ENCODE data around the gene FBP2.
"Not testable (repeated sequence)": the region's sequence is repeated elsewhere in the genome, so short reads cannot be mapped to it uniquely, and the experiment has no call there.

The FBP2 gene

DNA sequence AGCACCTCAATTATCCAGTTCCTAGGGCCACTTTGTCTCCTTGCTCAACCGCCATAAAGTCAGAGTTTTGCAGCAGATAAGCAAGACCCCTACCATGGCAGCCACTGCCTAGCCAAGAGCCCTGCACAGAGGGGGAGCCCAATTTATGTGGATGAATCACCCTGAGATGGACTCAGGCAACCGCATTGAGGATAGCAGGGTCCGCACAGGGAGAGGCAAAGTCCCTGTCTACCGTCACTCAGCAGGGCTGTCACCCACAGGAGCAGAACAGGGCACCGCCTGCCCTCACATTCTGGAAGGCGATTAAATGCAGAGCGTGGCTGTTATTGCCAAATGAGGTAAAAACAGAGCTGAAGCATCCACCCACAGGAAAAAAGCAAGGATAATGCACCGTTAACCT, 1.7 kb downstream of the FBP2 start:
- DNase-seq (ENCODE audit: low read depth in 1 of 2, low spot score in 1 of 2) = no peak

GRCh38 chr9:94591046-94591545, 2.5 kb downstream of the FBP2 start:
- not testable (repeated sequence) for H3K27ac ChIP-seq (replicated peaks); DNase-seq (ENCODE audit: low read depth in 1 of 2, low spot score in 1 of 2); H3K27me3 ChIP-seq (ENCODE audit: insufficient read depth, poor library complexity, severe bottlenecking); H3K4me3 ChIP-seq (replicated peaks; ENCODE audit: insufficient read depth, low read length)

More for the DNA sequence above, 1.7 kb downstream of the FBP2 start:
- Histone ChIP-seq H3K27me3 (ENCODE audit: insufficient read depth, poor library complexity, severe bottlenecking) (no peaks in the 10 kb centered on the region), H3K27ac (replicated peaks) (no peak overlapping the region), H3K4me3 (replicated peaks; ENCODE audit: insufficient read depth, low read length) (no peak overlapping the region)
- TF ChIP-seq POLR2AphosphoS5 (IDR thresholded peaks at IDR 0.05; ENCODE audit: low read depth) (no peak), SPI1 (IDR thresholded peaks at IDR 0.05; ENCODE audit: borderline replicate concordance, low read depth) (no peak), REST (IDR thresholded peaks at IDR 0.05; ENCODE audit: insufficient replicate concordance, low read depth) (no peak), GABPA (IDR thresholded peaks at IDR 0.05; ENCODE audit: low read depth) (no peak), CTCF (IDR thresholded peaks at IDR 0.05; ENCODE audit: insufficient read depth, low read length) (no peak)

DNA sequence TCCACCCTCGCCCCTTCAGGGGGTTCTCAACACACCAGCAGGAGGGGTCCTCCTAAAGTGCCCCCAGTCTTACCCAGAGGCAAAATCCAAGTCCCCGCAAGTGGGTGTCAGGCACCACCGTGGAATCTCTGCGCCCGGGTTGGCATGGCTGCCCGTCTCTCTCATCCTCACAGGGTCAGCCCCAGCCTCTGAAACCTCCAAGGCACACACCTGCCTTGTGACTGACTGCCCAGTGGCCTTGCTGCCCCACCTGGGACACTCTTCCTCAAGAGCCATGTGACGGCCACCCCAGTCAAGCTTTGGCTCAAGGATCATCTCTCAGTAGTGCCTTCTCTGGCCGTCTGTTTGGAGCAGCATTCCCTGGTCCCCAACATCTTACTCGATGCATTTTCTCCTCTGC, 4.9 kb downstream of the FBP2 start:
- H3K27me3 ChIP-seq (ENCODE audit: insufficient read depth, poor library complexity, severe bottlenecking) = peaks cover 2% of the 10 kb centered on the region
- no peak overlapping the region for H3K27ac ChIP-seq (replicated peaks)
- no peak overlapping the region for H3K4me3 ChIP-seq (replicated peaks; ENCODE audit: insufficient read depth, low read length)
- TF ChIP-seq SPI1 (IDR thresholded peaks at IDR 0.05; ENCODE audit: borderline replicate concordance, low read depth) (no peak), POLR2AphosphoS5 (IDR thresholded peaks at IDR 0.05; ENCODE audit: low read depth) (no peak), CTCF (IDR thresholded peaks at IDR 0.05; ENCODE audit: insufficient read depth, low read length) (no peak), GABPA (IDR thresholded peaks at IDR 0.05; ENCODE audit: low read depth) (no peak)
- DNase-seq (ENCODE audit: low read depth in 1 of 2, low spot score in 1 of 2) = no peak

DNA sequence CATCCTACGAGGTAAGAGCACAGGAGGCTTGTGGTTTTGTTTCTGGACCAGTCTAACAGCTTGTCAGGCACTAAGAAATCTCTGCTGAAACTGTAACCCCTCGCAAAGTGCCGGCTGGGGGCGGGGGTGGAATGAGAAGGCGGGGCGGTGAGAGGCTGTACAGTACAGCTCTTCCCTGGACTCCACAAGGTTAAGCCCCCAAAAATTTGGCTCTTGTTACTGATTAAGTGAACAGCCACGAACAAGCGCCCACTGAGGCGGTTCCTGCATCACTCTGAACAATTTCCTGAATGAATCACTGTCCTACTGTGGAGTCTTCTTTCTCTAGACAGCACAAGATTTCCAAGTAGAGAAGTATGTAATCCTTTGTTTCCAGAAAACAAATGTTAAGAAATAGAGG, 6.8 kb downstream of the FBP2 start:
- H3K4me3 ChIP-seq (replicated peaks; ENCODE audit: insufficient read depth, low read length) = no peak overlapping the region
- no peak overlapping the region for H3K27ac ChIP-seq (replicated peaks)
- TF ChIP-seq GABPA (IDR thresholded peaks at IDR 0.05; ENCODE audit: low read depth) (no peak), CTCF (IDR thresholded peaks at IDR 0.05; ENCODE audit: insufficient read depth, low read length) (no peak), REST (IDR thresholded peaks at IDR 0.05; ENCODE audit: insufficient replicate concordance, low read depth) (no peak), SPI1 (IDR thresholded peaks at IDR 0.05; ENCODE audit: borderline replicate concordance, low read depth) (no peak), POLR2AphosphoS5 (IDR thresholded peaks at IDR 0.05; ENCODE audit: low read depth) (no peak)
- peaks cover 2% of the 10 kb centered on the region for H3K27me3 ChIP-seq (ENCODE audit: insufficient read depth, poor library complexity, severe bottlenecking)
- no peak for DNase-seq (ENCODE audit: low read depth in 1 of 2, low spot score in 1 of 2)
